Stimulated activated naive CD8-positive, alpha-beta T cell treated with anti-CD3 and anti-CD28 coated beads, Interleukin-15, Interleukin-2, amounts not matched to agents 100 U/mL and 50 U/mL, for 24 hours (primary cell): ENCODE results near the gene MUC4.

Experiments used
- ATAC-seq: fragments of 150-1000 bp; cut with Tn5 transposase; one replicate; pipeline ENCODE4 v1.10.0; 2021
- DNase-seq: peaks from one replicate; pipeline ENCODE4 v3.0.0; 2021

MUC4 gene

DNA sequence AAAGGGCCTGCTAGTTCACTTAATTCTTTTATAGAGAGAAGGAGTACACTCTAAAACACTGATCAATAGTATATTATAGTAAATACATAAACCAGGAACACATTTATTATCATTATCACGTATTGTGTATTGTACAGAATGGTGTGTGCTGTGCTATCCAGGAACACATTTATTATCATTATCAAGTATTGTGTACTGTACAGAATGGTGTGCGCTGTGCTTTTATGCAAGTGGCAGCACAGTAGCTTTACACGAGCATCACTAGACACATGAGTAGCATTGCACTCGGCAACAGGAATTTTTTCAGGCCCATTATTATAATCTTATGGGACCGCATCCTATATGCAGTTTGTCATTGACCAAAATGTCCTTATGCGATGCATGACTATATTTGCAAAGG lies 111.9 kb downstream of the MUC4 start:
- ATAC-seq (no peak), DNase-seq (no peak)

GRCh38 chr3:195699388-195699771 lies 112.3 kb downstream of the MUC4 start:
- ATAC-seq: no peak
- DNase-seq: no peak

- ATAC-seq: no peak
- DNase-seq: no peak
Measured at GRCh38 chr3:195698647-195699387, 112.9 kb downstream of the MUC4 start.

GRCh38 chr3:195698325-195698646 lies 113.4 kb downstream of the MUC4 start:
- ATAC-seq: no peak

GRCh38 chr3:195697582-195698324 lies 114.0 kb downstream of the MUC4 start:
- ATAC-seq: no peak

More at GRCh38 chr3:195698325-195698646, 113.4 kb downstream of the MUC4 start:
- no peak for DNase-seq

More at GRCh38 chr3:195697582-195698324, 114.0 kb downstream of the MUC4 start:
- no peak for DNase-seq
